A549 treated with RU486 at 1 μM for 4 hours (cell line): ENCODE results near the gene HOXA9. TPM values are rescaled to one million over a fixed set of nuclear protein-coding genes. Genes with fewer than 3 reads are reported as not detected.

Experiments used
- total RNA-seq: library from RNA; stranded (reverse); fragments of 200-300 nt; extraction: Qiagen RNA extraction; gene quantifications from 5 replicates; pipeline ENCODE4 v1.2.3, GENCODE V29; 2022; ENCODE audit warnings: low read depth

Gene HOXA9
- total RNA-seq = 0.49 to 0.76 TPM (median 0.58 TPM) in 5 replicates

DNA sequence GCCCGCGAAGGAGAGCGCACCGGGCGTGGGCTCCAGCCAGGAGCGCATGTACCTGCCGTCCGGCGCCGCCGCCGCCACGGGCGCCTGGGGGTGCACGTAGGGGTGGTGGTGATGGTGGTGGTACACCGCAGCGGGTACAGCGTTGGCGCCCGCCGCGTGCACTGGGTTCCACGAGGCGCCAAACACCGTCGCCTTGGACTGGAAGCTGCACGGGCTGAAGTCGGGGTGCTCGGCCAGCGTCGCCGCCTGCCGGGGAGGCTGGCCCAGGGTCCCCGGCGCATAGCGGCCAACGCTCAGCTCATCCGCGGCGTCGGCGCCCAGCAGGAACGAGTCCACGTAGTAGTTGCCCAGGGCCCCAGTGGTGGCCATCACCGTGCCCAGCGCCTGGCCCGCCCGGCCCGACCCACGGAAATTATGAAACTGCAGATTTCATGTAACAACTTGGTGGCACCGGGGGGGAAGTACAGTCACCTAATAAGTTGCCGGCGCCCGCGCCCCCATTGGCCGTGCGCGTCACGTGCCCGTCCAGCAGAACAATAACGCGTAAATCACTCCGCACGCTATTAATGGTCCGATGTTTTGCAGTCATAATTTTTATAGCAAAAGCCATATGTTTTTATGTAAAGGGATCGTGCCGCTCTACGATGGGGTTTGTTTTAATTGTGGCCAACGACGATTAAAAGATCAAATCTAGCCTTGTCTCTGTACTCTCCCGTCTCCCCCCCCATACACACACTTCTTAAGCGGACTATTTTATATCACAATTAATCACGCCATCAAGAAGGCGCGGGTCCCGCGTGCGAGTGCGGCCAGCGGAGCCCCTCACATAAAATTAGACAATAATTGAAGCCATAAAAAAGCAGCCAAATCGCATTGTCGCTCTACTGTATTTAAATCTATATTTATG lies at the start of gene HOXA9:
Gene HOXA9, minus strand, starts transcription at position 449 of the 907 bp plus-strand sequence. Its CDS starts 80 bp downstream, at position 369.

DNA sequence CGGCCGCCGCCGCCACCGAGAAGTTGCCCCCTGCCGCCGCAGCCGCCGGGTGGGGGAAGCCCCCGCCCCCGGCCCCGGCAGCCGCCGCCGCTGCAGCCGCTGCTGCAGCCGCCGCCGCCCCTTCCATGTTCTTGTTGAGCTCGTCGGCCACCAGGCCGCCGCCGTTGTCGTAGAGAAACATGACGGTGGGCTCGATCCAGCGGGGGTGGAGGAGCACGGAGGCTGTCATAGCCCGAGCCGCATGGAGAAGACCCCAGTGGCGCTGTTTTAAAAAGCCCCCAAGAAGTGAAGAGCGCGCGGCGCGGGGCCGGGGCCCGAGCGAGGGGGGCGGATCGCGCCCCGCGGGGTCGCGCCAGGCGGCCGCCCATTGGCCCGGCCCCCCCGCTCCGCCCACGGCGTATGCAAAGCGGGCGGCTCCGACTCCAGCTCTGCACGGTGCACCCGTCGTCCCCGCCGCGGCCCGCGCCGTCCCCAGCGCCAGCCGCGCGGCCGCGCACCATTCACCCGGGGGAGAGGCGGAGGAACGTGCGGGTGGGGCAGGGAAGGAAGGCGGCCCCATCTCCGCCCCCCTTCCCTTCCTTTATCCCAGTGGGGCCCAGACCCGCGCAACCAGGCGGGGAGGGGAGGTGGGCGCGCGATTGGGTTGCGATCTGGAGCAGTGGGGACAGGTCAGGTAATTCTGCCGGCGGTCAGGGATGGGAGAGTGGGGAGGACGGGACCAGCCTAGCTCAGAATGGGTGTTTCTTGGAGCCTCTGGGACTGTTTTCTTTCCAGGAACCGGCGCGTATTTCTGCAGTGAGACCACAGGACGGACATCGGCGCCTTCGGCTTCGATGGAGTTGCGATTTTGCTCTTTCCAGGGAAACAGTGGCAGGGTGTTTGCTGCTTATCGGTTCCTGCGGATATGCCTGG lies 34.8 kb upstream of the HOXA9 start, which contains the start of gene HOXA13:
Gene HOXA13, minus strand, starts transcription at position 243 of the 912 bp plus-strand sequence. Its CDS starts 14 bp downstream, at position 229.

DNA sequence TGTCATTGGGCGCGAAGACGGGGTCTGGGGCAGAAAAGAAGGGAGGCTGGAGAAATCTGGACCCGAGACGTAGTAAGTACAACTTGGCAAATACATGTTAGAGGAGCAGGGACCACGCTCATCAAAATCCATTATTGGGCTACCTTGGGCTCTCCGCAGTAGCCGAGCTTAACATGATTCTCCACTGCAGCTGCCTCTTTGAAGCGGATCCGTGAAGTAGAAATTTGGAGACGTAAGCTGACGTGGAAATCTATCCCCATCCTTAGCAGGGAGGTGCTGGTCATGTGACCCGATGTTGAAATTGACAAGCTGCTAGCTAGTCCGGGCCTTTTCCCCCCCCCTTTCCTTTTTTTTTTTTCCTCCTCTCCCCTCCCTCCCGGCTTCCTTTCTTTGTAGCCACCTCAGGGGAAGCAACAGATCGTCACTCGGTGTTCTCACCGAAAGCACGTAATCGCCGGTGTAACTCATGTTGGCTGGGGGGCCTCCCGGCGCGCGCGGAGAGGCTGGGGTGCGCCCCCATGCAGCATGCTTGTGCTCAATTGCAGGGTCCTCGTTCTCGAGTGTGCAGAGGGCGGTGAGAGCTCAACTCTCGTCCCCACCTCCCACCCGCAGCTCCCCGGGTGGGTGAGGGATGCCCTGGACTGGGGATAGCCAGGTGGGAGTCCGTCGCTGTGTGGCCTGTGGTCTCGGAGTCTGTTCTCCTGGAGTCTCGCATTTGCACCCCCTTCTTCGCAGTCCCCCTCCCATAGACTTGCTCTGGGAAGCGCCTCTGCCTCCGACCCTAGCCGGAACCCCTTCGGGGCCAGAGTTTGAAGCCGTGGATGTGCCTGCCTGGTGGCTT lies 19.9 kb upstream of the HOXA9 start, which contains the start of gene HOXA11:
Gene HOXA11, minus strand, starts transcription at position 220 of the 841 bp plus-strand sequence. Its CDS starts 88 bp downstream, at position 132.

DNA sequence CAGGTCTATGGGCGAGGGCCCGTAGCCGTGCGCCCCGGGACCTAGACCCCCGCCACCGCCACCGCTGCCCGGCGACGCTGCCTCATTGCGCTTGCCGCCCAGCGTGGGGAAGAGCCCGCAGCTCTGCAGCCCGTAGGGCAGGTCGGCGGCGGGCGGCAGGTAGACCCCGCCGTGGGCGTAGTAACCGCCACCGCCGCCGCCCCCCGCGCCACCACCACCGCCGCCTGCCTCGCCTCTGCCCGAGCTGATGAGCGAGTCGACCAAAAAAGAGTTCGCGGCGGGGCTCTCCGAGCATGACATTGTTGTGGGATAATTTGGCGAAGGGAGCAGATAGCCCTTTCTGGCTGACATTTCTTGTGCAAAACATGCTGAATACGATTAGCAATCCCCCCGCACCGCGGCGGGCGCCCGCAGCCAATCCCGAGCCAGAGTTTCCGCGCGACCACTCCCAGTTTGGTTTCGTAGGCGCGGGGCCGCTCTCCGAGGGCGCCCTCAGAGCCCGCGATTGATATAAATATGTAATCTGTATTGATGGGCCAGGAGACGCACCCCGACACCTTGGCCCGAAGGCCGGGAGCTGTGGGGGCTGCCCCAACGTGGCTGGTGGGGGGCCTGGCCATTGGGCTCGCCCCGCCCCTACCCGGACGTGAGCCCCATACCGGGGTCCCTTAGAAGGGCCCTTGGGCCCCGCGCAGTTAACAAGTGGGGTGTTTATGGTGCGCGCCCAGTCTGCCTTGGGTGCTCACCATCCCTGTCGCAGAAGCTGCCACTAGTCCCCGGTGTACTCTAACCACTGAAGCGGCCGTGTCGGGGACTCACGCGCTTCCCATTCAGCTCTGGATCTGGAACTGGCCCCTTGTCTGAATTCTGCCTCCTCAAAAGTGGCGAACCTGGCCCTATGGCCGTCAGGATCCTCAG lies 8.9 kb upstream of the HOXA9 start, which contains the start of gene HOXA10:
Gene HOXA10, minus strand, starts transcription at position 365 of the 918 bp plus-strand sequence. Its CDS starts 14 bp downstream, at position 351.

DNA sequence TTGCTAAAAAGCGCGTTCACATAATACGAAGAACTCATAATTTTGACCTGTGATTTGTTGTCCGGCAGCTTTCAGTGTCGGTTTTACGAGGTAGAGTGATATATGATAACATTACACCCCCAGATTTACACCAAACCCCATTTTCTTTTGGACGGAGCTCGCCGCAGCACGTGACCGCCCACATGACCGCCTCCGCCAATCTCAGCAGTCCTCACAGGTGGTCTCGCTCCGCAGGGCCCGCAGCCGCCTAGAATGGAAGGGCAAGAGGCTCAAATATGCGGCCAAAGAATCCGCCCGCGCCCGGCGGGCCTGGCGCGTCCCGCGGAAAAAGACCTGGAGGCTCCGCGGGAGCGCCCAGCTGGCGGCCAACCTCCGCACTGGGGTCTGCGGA lies 8.8 kb downstream of the HOXA9 start, which contains the start of gene HOXA7:
Gene HOXA7, minus strand, starts transcription at position 168 of the 391 bp plus-strand sequence. Its CDS starts 130 bp downstream, at position 38.

DNA sequence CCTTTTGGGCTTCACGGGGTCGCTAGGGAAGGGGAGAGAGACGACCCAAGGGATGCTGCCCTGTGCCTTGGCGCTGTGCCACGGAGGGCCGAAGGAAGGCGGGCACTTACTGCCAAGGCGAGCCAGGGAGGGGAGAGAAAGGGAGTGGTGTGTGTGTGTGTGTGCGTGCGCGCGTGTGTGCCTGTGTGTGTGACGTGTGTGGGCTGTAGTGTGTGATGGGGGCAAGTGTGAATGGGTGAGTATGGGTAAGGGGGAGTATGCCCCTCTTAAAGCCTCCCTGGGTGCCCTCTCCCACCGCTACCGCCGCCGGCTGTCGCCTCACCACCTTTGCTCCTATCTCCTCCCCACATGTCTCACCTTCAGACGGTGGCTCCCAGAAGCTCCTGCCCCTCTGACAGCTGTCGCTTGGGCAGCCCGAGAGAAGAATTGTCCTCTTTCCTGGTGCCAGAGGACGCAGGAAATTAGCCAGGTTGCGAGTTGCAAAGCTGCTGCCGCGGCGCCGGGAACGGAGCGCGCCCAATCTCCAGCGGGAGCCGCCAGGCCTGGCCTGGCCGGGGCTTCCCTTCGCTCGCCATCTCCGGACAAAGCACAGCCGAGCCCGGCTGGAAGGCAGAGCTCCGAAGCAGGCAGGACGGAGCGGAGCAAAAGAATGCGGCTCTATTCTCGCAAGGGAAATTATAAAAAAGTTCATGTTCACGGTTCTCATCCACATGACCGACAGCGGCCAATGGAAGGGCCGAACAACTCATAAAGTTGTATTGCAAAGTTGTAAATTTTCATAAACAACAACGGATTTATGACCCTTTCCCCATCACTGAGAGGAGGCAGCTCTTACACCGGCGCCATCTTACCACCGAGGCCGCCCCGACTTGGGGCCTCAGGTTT lies 13.2 kb downstream of the HOXA9 start, which contains the start of gene HOXA3:
Gene HOXA3, minus strand, starts transcription at position 653 of the 885 bp plus-strand sequence. CDS start 41,943 bp downstream, outside the sequence.

DNA sequence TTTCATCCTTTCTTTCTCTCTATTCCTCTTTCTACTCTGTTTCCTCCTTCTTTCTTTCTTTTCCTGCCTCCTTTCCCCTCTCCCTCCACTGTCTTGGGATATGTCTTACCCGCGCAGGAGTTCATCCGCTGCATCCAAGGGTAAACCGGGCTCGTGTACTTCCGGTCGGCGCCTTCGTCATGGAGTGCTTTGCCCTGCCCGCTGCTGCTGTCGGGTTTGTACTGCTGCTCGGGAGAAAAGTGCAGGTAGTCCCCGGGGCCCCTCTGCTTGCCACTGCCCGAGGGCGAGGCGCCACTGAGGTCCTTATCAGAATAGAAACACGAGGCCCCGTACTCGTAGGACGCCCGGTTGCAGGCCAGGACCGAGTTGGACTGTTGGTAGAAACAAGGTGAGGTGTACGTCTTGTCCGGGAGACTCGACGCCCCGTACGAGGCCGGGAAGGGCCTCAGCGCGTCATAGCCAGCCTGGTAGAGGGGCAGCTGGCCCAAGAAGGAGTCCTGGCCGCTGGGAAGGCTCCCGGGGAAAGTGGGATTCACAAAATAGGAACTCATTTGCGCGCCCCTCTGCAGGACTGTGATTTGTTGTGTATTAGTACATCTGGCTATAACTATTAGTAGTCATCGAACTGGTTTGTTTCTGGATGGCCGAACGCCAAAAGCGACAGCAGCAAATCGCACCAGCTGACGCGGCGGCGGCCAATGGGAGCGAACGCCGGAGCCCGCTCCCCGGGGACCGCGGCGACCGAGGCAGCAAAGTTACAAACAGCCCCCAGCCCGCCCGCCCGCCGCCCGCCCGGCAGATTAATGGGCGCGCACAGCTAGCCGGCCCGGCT lies 17.9 kb downstream of the HOXA9 start, which contains the start of gene HOXA6:
Gene HOXA6, minus strand, starts transcription at position 576 of the 832 bp plus-strand sequence. Its CDS starts 25 bp downstream, at position 551.

DNA sequence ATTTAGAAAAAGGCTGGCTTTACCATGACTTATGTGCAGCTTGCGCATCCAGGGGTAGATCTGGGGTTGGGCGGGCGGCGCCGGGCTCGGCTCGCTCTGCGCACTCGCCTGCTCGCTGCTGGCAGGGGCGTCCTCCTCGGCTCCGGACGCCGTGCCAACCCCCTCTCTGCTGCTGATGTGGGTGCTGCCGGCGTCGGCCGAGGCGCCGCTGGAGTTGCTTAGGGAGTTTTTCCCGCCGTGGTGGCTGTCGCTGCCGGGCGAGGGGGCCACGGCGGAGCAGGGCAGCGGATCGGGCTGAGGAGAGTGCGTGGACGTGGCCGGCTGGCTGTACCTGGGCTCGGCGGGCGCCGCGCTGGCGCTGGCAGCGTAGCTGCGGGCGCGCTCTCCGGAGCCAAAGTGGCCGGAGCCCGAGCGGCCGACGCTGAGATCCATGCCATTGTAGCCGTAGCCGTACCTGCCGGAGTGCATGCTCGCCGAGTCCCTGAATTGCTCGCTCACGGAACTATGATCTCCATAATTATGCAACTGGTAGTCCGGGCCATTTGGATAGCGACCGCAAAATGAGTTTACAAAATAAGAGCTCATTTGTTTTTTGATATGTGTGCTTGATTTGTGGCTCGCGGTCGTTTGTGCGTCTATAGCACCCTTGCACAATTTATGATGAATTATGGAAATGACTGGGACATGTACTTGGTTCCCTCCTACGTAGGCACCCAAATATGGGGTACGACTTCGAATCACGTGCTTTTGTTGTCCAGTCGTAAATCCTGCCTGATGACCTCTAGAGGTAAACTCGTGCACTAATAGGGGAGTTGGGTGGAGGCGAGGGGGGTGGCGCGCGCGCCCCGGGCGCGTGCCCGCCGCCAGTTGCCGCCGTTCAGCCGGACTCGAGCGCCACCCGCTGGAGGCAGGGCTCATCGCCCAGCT lies 22.1 kb downstream of the HOXA9 start, which contains the start of gene HOXA5:
Gene HOXA5, minus strand, starts transcription at position 659 of the 927 bp plus-strand sequence. Its CDS starts 74 bp downstream, at position 585.

DNA sequence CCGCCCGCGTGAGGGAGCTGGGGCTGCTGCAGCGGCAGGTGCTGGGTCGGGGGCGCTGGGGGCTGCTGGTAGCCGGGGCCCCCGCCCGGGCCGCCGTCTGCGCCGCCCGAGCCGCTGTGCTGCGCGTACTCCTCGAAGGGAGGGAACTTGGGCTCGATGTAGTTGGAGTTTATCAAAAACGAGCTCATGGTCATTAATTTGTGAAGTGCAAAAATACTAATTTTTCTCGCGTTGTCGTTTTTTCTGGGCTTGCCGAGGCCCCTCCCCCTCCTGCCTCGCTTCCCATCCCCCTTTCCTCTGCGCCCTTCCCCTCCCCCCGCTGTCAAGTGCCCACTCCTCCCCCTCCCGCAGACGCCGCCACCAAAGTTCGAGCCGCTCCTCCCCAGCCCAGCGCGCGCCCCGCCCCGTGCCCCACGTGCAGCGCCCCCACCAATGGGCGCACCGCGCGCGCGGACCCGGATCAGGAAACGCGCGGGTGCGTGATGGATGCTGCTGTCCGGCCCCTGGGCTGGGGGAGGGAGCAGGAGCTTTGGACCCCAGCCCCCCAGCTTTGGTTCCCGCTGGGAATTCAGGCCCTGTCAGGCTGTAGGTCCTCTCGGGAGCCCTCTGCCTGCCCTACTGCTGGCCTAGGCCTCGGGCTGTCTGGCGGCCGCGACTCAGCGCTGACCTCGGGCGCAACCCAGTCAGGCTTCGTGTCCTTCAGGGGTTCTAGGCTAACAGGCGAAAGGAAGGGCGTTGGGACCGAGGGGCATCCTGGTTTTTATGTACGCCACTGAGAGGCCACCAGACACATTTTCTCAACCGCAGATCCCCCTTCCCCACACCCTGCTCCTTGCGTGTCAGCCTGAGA lies 34.6 kb downstream of the HOXA9 start, which contains the start of gene HOXA4:
Gene HOXA4, minus strand, starts transcription at position 218 of the 850 bp plus-strand sequence. Its CDS starts 24 bp downstream, at position 194.

Other genes with a start within 250 kb of the HOXA9 start
- 2.2 to 4.1 TPM (median 3.5 TPM) in 5 replicates for gene HOXA1, start 69.5 kb downstream of the HOXA9 start, total RNA-seq
- 0.77 to 1.4 TPM (median 0.98 TPM) in 5 replicates for gene HOXA2, start 62.9 kb downstream of the HOXA9 start, total RNA-seq
- 2.0 to 2.9 TPM (median 2.4 TPM) in 5 replicates for gene HOXA4, start 34.8 kb downstream of the HOXA9 start, total RNA-seq
- gene HOXA5, start 21.9 kb downstream of the HOXA9 start, total RNA-seq = 2.8 to 7.5 TPM (median 6.6 TPM) in 5 replicates
- gene HOXA6, start 17.8 kb downstream of the HOXA9 start, total RNA-seq = 0.98 to 2.1 TPM (median 1.5 TPM) in 5 replicates
- 6.0 to 11.2 TPM (median 9.0 TPM) in 5 replicates for gene HOXA3, start 13.0 kb downstream of the HOXA9 start, total RNA-seq
- gene HOXA7, start 8.9 kb downstream of the HOXA9 start, total RNA-seq = 4.0 to 5.2 TPM (median 5.0 TPM) in 5 replicates
- gene HOXA10, start 8.8 kb upstream of the HOXA9 start, total RNA-seq = 6.4 to 8.3 TPM (median 7.5 TPM) in 5 replicates
- 0.67 to 0.92 TPM (median 0.89 TPM) in 5 replicates for gene HOXA11, start 19.7 kb upstream of the HOXA9 start, total RNA-seq
- 0.97 to 2.2 TPM (median 2.0 TPM) in 5 replicates for gene HOXA13, start 34.6 kb upstream of the HOXA9 start, total RNA-seq
- gene EVX1, start 77.3 kb upstream of the HOXA9 start, total RNA-seq = 0.07 to 0.32 TPM (median 0.23 TPM) in 3 of 5 replicates, not detected in the others